GM21529 (cell line): ENCODE data around the gene PPIL6.
A peak's percentile ranks its signal among the peaks of the same experiment; 100 is the strongest.

ENCODE experiments used
- ATAC-seq: cut with Tn5 transposase; IDR thresholded peaks from one replicate; pipeline ENCODE4 v1.9.1; 2021; ENCODE audit not compliant: unreplicated experiment

The PPIL6 gene

GRCh38 chr6:109449795-109450673 is 9.6 kb upstream of the PPIL6 start:
- ATAC-seq: no peak

- ATAC-seq: no peak
These were observed 8.8 kb upstream of the PPIL6 start for GRCh38 chr6:109449064-109449794.

- no peak for ATAC-seq
These were observed 8.2 kb upstream of the PPIL6 start for GRCh38 chr6:109448615-109449014.

- ATAC-seq: no peak
These were observed 7.6 kb upstream of the PPIL6 start for GRCh38 chr6:109447878-109448555.

GRCh38 chr6:109447087-109447486 is 6.7 kb upstream of the PPIL6 start:
- no peak for ATAC-seq

GRCh38 chr6:109446541-109446940 is 6.1 kb upstream of the PPIL6 start:
- ATAC-seq: no peak

GRCh38 chr6:109446072-109446471 is 5.6 kb upstream of the PPIL6 start:
- no peak for ATAC-seq

- ATAC-seq: no peak
These were observed 5.0 kb upstream of the PPIL6 start for GRCh38 chr6:109445382-109445781.

GRCh38 chr6:109443425-109443950 is 3.1 kb upstream of the PPIL6 start:
- no peak for ATAC-seq

GRCh38 chr6:109442393-109442924 is 2.0 kb upstream of the PPIL6 start:
- no peak for ATAC-seq

GRCh38 chr6:109441069-109441816 is 815 bp upstream of the PPIL6 start:
- ATAC-seq: peak; percentile 16

- no peak for ATAC-seq
These were observed 4.4 kb downstream of the PPIL6 start for GRCh38 chr6:109436041-109436440.

- no peak for ATAC-seq
These were observed 6.0 kb downstream of the PPIL6 start for GRCh38 chr6:109434456-109434855.

- no peak for ATAC-seq
These were observed 10.9 kb downstream of the PPIL6 start for GRCh38 chr6:109429496-109429895.

- no peak for ATAC-seq
These were observed 11.4 kb downstream of the PPIL6 start for GRCh38 chr6:109428889-109429477.

- no peak for ATAC-seq
These were observed 15.5 kb downstream of the PPIL6 start for GRCh38 chr6:109424946-109425345.

GRCh38 chr6:109421184-109421583 is 19.2 kb downstream of the PPIL6 start:
- ATAC-seq: no peak

- ATAC-seq: no peak
These were observed 19.7 kb downstream of the PPIL6 start for GRCh38 chr6:109420751-109421150.

GRCh38 chr6:109417646-109418045 is 22.8 kb downstream of the PPIL6 start:
- no peak for ATAC-seq

- ATAC-seq: no peak
These were observed 29.4 kb downstream of the PPIL6 start for GRCh38 chr6:109411034-109411433.
